Panc1 (cell line): ENCODE data around the gene IL11. TPM values are rescaled to one million over a fixed set of nuclear protein-coding genes. Genes with fewer than 3 reads are reported as not detected.

Experiments used
- ATAC-seq: fragments of 200-7000 bp; cut with Tn5 transposase; 2 replicates; pipeline ENCODE4 v1.9.1; 2020; ENCODE audit warnings: mild to moderate bottlenecking, moderate library complexity
- BruUV-seq: library from RNA; stranded (reverse); fragments of 400-500 nt; replicated peaks from 2 replicates; lab custom pipeline; 2021; lab: Mats Ljungman, UMichigan
- CTCF ChIA-PET: fragments of 300-600 bp; sonication (Branson Sonifier 250); formaldehyde crosslinking; loops from one replicate; lab custom pipeline; 2022; ENCODE audit warnings: antibody characterized with exemption; lab: Charles Lee
- POLR2A ChIA-PET: fragments of 300-600 bp; sonication (Branson Sonifier 250); formaldehyde crosslinking; loops from one replicate; lab custom pipeline; 2022; ENCODE audit warnings: antibody characterized with exemption; lab: Charles Lee
- DNase-seq: peaks from one replicate; pipeline ENCODE4 v3.0.0-alpha.2; 2010; ENCODE audit warnings: low read depth, low spot score
- H3K27ac ChIP-seq: 2 replicates; pipeline ENCODE4 v1.5.1; 2011; ENCODE audit warnings: mild to moderate bottlenecking, low read length, inconsistent platforms
- H3K27me3 ChIP-seq: fragments of 200-500 bp; sonication (Bioruptor generic); 2 replicates; pipeline ENCODE4 v1.6.0; 2014; ENCODE audit warnings: low read length, inconsistent platforms; ENCODE audit not compliant: control insufficient read depth, insufficient read depth
- H3K36me3 ChIP-seq: fragments of 200-500 bp; sonication (Bioruptor generic); 2 replicates; pipeline ENCODE4 v1.5.1; 2014; ENCODE audit warnings: inconsistent platforms, mild to moderate bottlenecking, low read length, moderate library complexity; ENCODE audit not compliant: control insufficient read depth, insufficient read depth
- H3K4me1 ChIP-seq: 2 replicates; pipeline ENCODE4 v1.5.1; 2011; ENCODE audit warnings: inconsistent platforms, mild to moderate bottlenecking, low read length, moderate library complexity; ENCODE audit not compliant: control insufficient read depth, insufficient read depth
- H3K4me3 ChIP-seq, 2 experiments: 2 replicates each; pipeline ENCODE4 v1.5.1; 2011 to 2012; ENCODE audit warnings: low read depth in 2 of 2, low read length in 2 of 2, mild to moderate bottlenecking in 2 of 2, inconsistent platforms in 1 of 2, moderate library complexity in 1 of 2
- H3K9me3 ChIP-seq: fragments of 200-500 bp; sonication (Bioruptor generic); 2 replicates; pipeline ENCODE4 v1.5.1; 2014; ENCODE audit warnings: low read depth, mild to moderate bottlenecking, inconsistent platforms, low read length, moderate library complexity; ENCODE audit not compliant: control insufficient read depth, insufficient read depth
- POLR2AphosphoS5 ChIP-seq: IDR thresholded peaks from 2 replicates; pipeline ENCODE4 v1.6.1; 2012; ENCODE audit warnings: mild to moderate bottlenecking, low read depth, low read length, moderate library complexity
- SIN3A ChIP-seq: IDR thresholded peaks from 2 replicates; pipeline ENCODE4 v1.6.1; 2012; ENCODE audit warnings: low read depth, mild to moderate bottlenecking, low read length, moderate library complexity, borderline replicate concordance; ENCODE audit not compliant: insufficient read depth
- TCF7L2 ChIP-seq: IDR thresholded peaks from 2 replicates; pipeline ENCODE4 v1.6.1; 2011; ENCODE audit warnings: mild to moderate bottlenecking, low read depth, low read length, inconsistent platforms
- in situ Hi-C: cut with HindIII; loops from 2 replicates; pipeline ENCODE4 v1.10.0; 2016; ENCODE audit warnings: low sequenced_read_pairs, low pct_unique_long_range_greater_than_20kb
- intact Hi-C: fragments of 100-400 bp; cut with micrococcal nuclease; formaldehyde crosslinking; loops from one replicate; pipeline ENCODE4 v1.10.0; 2022; ENCODE audit not compliant: unreplicated experiment
- total RNA-seq: library from RNA; stranded (reverse); gene quantifications from one replicate; pipeline ENCODE4 v1.2.1, GENCODE V29; 2021; ENCODE audit not compliant: unreplicated experiment
- TF ChIP-seq, protein P1 (sequence below), 2 experiments: IDR thresholded peaks; 2 replicates each; pipeline ENCODE4 v1.6.1; 2011 to 2012; ENCODE audit warnings: low read depth in 2 of 2, control low read depth in 1 of 2, low read length in 1 of 2, mild to moderate bottlenecking in 1 of 2, moderate library complexity in 1 of 2; ENCODE audit not compliant: insufficient read depth in 1 of 2
- TF ChIP-seq, protein P2 (sequence below): fragments of 450-650 bp; IDR thresholded peaks from 2 replicates; pipeline ENCODE4 v1.5.1; 2017; ENCODE audit warnings: mild to moderate bottlenecking

Gene IL11
- total RNA-seq, 1 experiment from 2014 or later, result 4.4 TPM

DNA sequence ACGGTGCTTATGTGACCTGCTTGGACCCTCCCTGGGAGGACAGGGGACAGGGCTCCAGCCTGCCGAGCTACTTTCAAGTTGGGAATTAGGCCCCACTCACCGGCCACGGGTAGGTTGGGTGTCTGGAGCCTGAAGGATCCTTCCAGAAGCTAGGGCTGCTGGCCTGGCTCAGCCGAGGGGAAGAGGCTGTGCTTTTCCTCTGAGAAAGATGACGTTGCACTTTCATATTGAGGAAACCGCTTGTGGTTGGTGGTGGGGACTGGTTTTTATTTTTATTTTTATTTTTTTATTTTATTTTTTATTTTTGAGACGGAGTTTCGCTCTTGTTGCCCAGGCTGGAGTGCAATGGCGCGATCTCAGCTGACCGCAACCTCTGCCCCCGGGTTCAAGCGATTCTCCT is 45.1 kb downstream of the IL11 start, which contains the start of gene TMEM150B:
Gene TMEM150B (minus strand): TSS at position 170 of the 400 bp plus-strand sequence. CDS start 4,305 bp downstream, outside the sequence.
- no peak within 1 kb of the TSS for H3K27ac ChIP-seq
- no peaks in the 10 kb centered on the region for H3K27me3 ChIP-seq
- peaks cover 9% of the 10 kb centered on the region; the same call in 1 of the 2 replicates for H3K4me1 ChIP-seq
- TF ChIP-seq, protein P1, sequence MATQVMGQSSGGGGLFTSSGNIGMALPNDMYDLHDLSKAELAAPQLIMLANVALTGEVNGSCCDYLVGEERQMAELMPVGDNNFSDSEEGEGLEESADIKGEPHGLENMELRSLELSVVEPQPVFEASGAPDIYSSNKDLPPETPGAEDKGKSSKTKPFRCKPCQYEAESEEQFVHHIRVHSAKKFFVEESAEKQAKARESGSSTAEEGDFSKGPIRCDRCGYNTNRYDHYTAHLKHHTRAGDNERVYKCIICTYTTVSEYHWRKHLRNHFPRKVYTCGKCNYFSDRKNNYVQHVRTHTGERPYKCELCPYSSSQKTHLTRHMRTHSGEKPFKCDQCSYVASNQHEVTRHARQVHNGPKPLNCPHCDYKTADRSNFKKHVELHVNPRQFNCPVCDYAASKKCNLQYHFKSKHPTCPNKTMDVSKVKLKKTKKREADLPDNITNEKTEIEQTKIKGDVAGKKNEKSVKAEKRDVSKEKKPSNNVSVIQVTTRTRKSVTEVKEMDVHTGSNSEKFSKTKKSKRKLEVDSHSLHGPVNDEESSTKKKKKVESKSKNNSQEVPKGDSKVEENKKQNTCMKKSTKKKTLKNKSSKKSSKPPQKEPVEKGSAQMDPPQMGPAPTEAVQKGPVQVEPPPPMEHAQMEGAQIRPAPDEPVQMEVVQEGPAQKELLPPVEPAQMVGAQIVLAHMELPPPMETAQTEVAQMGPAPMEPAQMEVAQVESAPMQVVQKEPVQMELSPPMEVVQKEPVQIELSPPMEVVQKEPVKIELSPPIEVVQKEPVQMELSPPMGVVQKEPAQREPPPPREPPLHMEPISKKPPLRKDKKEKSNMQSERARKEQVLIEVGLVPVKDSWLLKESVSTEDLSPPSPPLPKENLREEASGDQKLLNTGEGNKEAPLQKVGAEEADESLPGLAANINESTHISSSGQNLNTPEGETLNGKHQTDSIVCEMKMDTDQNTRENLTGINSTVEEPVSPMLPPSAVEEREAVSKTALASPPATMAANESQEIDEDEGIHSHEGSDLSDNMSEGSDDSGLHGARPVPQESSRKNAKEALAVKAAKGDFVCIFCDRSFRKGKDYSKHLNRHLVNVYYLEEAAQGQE (IDR thresholded peaks at IDR 0.05; ENCODE audit: insufficient read depth in 1 of 2, low read depth in 2 of 2, low read length in 1 of 2), result no peak
- TF ChIP-seq POLR2AphosphoS5 (no peak), TCF7L2 (no peak), SIN3A (no peak)
- TF ChIP-seq, protein P2, sequence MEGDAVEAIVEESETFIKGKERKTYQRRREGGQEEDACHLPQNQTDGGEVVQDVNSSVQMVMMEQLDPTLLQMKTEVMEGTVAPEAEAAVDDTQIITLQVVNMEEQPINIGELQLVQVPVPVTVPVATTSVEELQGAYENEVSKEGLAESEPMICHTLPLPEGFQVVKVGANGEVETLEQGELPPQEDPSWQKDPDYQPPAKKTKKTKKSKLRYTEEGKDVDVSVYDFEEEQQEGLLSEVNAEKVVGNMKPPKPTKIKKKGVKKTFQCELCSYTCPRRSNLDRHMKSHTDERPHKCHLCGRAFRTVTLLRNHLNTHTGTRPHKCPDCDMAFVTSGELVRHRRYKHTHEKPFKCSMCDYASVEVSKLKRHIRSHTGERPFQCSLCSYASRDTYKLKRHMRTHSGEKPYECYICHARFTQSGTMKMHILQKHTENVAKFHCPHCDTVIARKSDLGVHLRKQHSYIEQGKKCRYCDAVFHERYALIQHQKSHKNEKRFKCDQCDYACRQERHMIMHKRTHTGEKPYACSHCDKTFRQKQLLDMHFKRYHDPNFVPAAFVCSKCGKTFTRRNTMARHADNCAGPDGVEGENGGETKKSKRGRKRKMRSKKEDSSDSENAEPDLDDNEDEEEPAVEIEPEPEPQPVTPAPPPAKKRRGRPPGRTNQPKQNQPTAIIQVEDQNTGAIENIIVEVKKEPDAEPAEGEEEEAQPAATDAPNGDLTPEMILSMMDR, result no peak
- H3K9me3 ChIP-seq, result no peaks in the 10 kb centered on the region
- H3K36me3 ChIP-seq, result no peaks in the 10 kb centered on the region
- no peak within 1 kb of the TSS for H3K4me3 ChIP-seq
- no peak for DNase-seq
- no peak for ATAC-seq
- ChIA-PET CTCF (no interaction called here), POLR2A (interaction anchor here (0.6 to 0.7 kb wide), 2 partner anchors 183 to 299 kb away, joined by 4 to 11 read pairs; partner anchors contain the start of gene ZNF784)
- no TSS peak for BruUV-seq
- in situ Hi-C loops (no loop called here), intact Hi-C loops (no loop called here)

DNA sequence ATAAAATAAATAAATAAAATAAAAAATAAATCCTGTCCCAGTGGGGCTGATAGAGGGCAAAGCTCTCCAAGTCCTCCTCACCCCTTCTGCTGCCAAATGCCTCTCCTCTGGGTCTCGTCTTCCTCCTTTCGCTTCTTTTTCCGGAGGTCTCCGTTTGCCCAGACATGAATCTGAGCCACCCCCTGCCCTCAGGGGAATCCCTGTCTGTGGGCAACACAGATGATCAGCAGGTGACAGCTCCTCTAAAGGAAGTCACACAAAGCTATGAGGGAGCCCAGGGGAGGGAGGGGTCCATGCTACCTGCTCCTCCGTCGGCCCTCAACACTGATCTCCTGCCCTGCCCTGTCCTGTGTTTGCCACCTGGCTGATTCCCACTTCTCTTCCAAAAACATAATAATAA is 45.6 kb downstream of the IL11 start:
- ChIA-PET CTCF (no interaction called here), POLR2A (interaction anchor here (0.6 kb wide), 1 partner anchor 300 kb away, joined by 11 read pairs; the partner anchor contains the start of gene ZNF784)
- intact Hi-C loops (no loop called here), in situ Hi-C loops (no loop called here)
- Histone ChIP-seq H3K4me1 (peaks cover 9% of the 10 kb centered on the region; the same call in 1 of the 2 replicates), H3K4me3 (no peak overlapping the region), H3K9me3 (no peaks in the 10 kb centered on the region), H3K27me3 (no peaks in the 10 kb centered on the region), H3K27ac (no peak overlapping the region), H3K36me3 (no peaks in the 10 kb centered on the region)
- DNase-seq (no peak), ATAC-seq (no peak)
- no peak for TF ChIP-seq POLR2AphosphoS5
- TF ChIP-seq, protein P2, result no peak
- TF ChIP-seq TCF7L2, result no peak
- TF ChIP-seq, protein P1 (IDR thresholded peaks at IDR 0.05; ENCODE audit: insufficient read depth in 1 of 2, low read depth in 2 of 2, low read length in 1 of 2), result no peak
- TF ChIP-seq SIN3A, result no peak
- no TSS peak for BruUV-seq
